ENCODE results near the gene ANKRD28. TPM values are rescaled to one million over a fixed set of nuclear protein-coding genes. Genes with fewer than 3 reads are reported as not detected.
"Not testable (repeated sequence)": the region's sequence is repeated elsewhere in the genome, so short reads cannot be mapped to it uniquely, and the experiment has no call there.

ANKRD28 gene
- total RNA-seq, 1 experiment from 2014 or later, result 49.9 TPM

- no peak for DNase-seq (ENCODE audit: low spot score)
Measured at GRCh38 chr3:15635121-15635661, 162.6 kb downstream of the ANKRD28 start.

DNA sequence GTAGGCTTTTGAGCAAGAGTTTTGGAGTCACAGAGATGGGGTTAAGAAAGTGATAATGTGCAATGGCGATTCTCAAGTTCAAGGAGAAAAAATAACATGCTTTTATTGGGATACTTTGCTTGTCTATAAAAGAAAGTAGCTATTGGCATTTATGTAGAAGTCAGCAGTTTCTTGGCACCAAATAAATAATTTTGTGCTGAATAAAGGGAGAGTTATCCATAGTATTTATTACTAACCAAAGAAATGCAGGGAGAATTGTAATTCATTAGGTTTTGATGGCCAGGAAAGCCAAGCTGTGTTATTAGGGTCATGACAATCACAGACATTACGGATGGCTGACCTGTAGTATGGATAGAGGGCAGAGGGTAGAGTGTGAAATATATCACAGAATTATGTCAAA is 163.1 kb downstream of the ANKRD28 start:
- DNase-seq (ENCODE audit: low spot score), result no peak

DNA sequence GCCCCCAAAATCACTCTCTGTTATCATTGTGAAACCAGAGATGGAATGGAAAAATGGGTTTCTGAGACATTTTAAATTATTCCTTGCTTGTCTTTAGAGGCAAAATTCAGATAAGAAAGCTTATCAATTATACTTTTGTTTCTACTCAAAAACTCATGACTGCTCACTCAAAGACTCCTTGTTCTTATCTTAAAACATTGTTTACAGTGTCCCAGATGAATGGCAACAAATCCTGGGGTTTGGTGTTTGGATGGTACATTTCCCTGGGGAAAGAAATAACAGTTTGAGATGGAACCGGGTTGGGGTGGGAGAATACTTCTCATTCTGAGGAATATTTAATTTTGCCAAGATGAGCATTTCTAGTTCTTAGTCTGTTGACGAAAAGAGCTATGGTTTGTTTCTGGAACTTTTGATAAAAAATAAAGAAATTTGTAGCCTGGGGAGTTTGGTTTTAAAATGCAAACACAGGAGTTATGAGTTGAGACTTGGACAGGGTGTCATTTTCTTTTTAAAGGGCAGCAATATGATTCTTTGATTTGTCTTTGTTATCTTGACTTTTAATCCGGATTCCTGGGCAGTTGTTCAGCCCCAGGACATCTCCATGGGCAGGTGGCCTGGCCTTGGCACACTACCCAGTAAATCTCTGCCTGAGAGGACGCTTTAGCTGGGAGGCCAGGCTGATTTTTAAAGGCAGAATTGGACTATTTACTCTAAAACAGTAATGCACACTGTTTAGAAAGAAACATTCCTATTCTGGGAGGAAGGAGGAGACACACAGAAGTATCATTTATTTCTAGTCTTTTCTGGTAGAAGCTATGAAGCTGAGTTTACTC is 163.8 kb downstream of the ANKRD28 start:
- no peak for DNase-seq (ENCODE audit: low spot score)

DNA sequence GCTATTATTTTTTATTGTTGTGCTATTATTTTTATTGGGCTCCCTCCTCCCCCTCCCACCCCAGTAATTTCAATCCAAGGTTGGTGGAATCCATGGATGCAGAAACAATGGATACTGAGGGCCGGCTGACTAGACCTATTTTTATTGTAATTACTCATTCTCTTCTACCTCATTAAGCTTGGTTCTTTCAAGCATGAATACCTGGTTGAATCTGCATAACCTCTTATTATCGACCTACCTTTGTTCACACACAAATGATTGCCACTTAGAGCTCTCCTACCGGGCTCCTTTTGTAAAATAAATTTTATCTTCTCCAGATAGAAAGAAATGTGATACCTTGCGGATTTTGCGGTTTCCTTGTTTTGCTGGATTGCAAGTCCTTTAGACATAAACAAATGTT is 164.6 kb downstream of the ANKRD28 start:
- DNase-seq (ENCODE audit: low spot score), result no peak

- DNase-seq (ENCODE audit: low spot score), result no peak
Measured at GRCh38 chr3:15632212-15632580, 165.6 kb downstream of the ANKRD28 start.

- DNase-seq (ENCODE audit: low spot score), result no peak
Measured at GRCh38 chr3:15631426-15632211, 166.2 kb downstream of the ANKRD28 start.

DNA sequence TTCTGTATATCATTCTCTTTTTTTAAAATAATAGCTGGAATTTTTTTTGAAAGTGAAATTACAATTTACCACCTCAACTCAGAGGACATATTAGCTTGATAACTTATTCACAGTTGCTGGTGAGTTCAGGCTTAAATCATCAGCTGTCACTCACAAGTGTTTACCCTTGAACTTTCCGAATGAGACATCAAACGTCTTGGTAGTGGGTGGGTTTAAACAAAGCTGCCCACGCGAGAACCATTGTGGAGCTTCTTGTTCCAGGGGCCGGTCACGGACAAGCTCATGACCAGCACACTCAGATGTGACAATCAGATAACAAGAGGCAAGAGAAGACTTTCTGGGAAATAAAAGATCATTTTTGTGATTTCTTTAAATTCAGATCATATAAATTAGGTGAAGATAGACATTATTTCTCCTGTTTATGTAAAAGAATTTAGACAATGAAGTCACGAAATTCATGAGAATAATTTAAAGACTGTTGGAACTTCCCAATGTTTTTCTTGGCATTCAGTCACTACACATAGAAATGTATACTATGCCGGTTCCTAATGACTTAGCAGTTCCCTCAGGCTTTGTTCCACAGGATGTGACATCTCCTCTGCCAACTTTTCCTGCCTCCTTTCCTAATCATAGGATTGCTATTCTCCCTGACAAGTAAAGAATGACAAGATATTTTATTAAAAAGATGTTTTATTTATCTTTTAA is 167.0 kb downstream of the ANKRD28 start:
- DNase-seq (ENCODE audit: low spot score), result peak; percentile 82

- peak; percentile 88 for DNase-seq (ENCODE audit: low spot score)
Measured at GRCh38 chr3:15629860-15630597, 167.8 kb downstream of the ANKRD28 start.

- no peak for DNase-seq (ENCODE audit: low spot score)
Measured at GRCh38 chr3:15628967-15629366, 168.8 kb downstream of the ANKRD28 start.

- DNase-seq (ENCODE audit: low spot score), result no peak
Measured at GRCh38 chr3:15623535-15624440, 174.0 kb downstream of the ANKRD28 start.

GRCh38 chr3:15619659-15620464 is 177.9 kb downstream of the ANKRD28 start:
- DNase-seq (ENCODE audit: low spot score), result not testable (repeated sequence)

Other genes with a start within 250 kb of the ANKRD28 start
- 18.1 and 19.0 TPM in 2 replicates for gene HACL1, start 196.4 kb downstream of the ANKRD28 start, total RNA-seq (2014; rRNA removed; shearing (Covaris generic))
- gene BTD, start 196.2 kb downstream of the ANKRD28 start, total RNA-seq (2014; rRNA removed; shearing (Covaris generic)), result 20.1 and 23.8 TPM in 2 replicates